GM12873 (cell line): ENCODE measurements around the gene TAF8.

Source experiments
- CTCF ChIP-seq: IDR thresholded peaks from 2 replicates; pipeline ENCODE4 v1.5.1; 2012; ENCODE audit warnings: low read depth, mild to moderate bottlenecking, moderate library complexity, low read length, control low read depth; ENCODE audit not compliant: insufficient read depth; ENCODE audit errors: missing control alignments

Gene TAF8

GRCh38 chr6:42050297-42051267, at the start of gene TAF8:
TSS of gene TAF8 (plus strand) at chr6:42050524. CDS start at chr6:42050542, 18 bp downstream.
- no peak for TF ChIP-seq CTCF

GRCh38 chr6:42001506-42001905, 48.8 kb upstream of the TAF8 start:
- TF ChIP-seq CTCF = no peak

- TF ChIP-seq CTCF = no peak
Measured at GRCh38 chr6:42007286-42008137, 42.8 kb upstream of the TAF8 start.

GRCh38 chr6:42009844-42010184, 40.5 kb upstream of the TAF8 start:
- TF ChIP-seq CTCF = no peak

- TF ChIP-seq CTCF = no peak
Measured at GRCh38 chr6:42010185-42010891, 40.0 kb upstream of the TAF8 start.

GRCh38 chr6:42010909-42011308, 39.4 kb upstream of the TAF8 start:
- no peak for TF ChIP-seq CTCF
